ENCODE measurements around the gene ELOA.

The ELOA gene

DNA sequence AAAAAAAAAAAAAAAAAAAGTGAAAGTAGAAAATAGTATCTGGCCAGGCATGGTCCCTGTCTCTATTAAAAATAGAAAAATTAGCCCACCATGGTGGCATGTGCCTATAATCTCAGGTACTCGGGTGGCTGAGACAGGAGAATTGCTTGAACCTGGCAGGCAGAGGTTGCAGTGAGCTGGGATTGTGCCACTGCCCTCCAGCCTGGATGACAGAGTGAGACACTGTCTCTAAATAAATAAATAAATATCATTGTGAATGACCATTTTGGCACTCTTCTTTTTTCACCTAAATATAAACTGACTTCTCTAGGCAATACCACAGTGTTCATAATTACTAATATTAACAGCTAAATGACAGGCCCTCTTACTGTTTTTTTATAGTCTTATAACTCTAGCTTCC is 14.5 kb downstream of the ELOA start:
- TF ChIP-seq SIN3A (IDR thresholded peaks at IDR 0.05; ENCODE audit: borderline replicate concordance, insufficient read depth, low read length), result no peak
- TF ChIP-seq, protein P1, sequence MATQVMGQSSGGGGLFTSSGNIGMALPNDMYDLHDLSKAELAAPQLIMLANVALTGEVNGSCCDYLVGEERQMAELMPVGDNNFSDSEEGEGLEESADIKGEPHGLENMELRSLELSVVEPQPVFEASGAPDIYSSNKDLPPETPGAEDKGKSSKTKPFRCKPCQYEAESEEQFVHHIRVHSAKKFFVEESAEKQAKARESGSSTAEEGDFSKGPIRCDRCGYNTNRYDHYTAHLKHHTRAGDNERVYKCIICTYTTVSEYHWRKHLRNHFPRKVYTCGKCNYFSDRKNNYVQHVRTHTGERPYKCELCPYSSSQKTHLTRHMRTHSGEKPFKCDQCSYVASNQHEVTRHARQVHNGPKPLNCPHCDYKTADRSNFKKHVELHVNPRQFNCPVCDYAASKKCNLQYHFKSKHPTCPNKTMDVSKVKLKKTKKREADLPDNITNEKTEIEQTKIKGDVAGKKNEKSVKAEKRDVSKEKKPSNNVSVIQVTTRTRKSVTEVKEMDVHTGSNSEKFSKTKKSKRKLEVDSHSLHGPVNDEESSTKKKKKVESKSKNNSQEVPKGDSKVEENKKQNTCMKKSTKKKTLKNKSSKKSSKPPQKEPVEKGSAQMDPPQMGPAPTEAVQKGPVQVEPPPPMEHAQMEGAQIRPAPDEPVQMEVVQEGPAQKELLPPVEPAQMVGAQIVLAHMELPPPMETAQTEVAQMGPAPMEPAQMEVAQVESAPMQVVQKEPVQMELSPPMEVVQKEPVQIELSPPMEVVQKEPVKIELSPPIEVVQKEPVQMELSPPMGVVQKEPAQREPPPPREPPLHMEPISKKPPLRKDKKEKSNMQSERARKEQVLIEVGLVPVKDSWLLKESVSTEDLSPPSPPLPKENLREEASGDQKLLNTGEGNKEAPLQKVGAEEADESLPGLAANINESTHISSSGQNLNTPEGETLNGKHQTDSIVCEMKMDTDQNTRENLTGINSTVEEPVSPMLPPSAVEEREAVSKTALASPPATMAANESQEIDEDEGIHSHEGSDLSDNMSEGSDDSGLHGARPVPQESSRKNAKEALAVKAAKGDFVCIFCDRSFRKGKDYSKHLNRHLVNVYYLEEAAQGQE (IDR thresholded peaks at IDR 0.05; ENCODE audit: insufficient read depth in 1 of 2, low read depth in 2 of 2, low read length in 2 of 2), result no peak
- TF ChIP-seq FOXP2 (optimal IDR thresholded peaks at IDR 0.05; ENCODE audit: borderline replicate concordance, extremely low read depth, extremely low read length, insufficient read depth), result no peak
- no peak for TF ChIP-seq POLR2AphosphoS5 (IDR thresholded peaks at IDR 0.05; ENCODE audit: low read depth, low read length)
- TF ChIP-seq TAF1 (IDR thresholded peaks at IDR 0.05; ENCODE audit: borderline replicate concordance, insufficient read depth, low read length), result no peak

- no peak for TF ChIP-seq SIN3A (IDR thresholded peaks at IDR 0.05; ENCODE audit: borderline replicate concordance, insufficient read depth, low read length)
- TF ChIP-seq, protein P1 (IDR thresholded peaks at IDR 0.05; ENCODE audit: insufficient read depth in 1 of 2, low read depth in 2 of 2, low read length in 2 of 2), result no peak
- TF ChIP-seq FOXP2 (optimal IDR thresholded peaks at IDR 0.05; ENCODE audit: borderline replicate concordance, extremely low read depth, extremely low read length, insufficient read depth), result no peak
- no peak for TF ChIP-seq TAF1 (IDR thresholded peaks at IDR 0.05; ENCODE audit: borderline replicate concordance, insufficient read depth, low read length)
- no peak for TF ChIP-seq POLR2AphosphoS5 (IDR thresholded peaks at IDR 0.05; ENCODE audit: low read depth, low read length)
These were observed 16.0 kb downstream of the ELOA start for GRCh38 chr1:23759277-23759676.

GRCh38 chr1:23763041-23763577 is 19.8 kb downstream of the ELOA start:
- no peak for TF ChIP-seq TAF1 (IDR thresholded peaks at IDR 0.05; ENCODE audit: borderline replicate concordance, insufficient read depth, low read length)
- TF ChIP-seq POLR2AphosphoS5 (IDR thresholded peaks at IDR 0.05; ENCODE audit: low read depth, low read length), result no peak
- TF ChIP-seq, protein P1 (IDR thresholded peaks at IDR 0.05; ENCODE audit: insufficient read depth in 1 of 2, low read depth in 2 of 2, low read length in 2 of 2), result no peak
- TF ChIP-seq FOXP2 (optimal IDR thresholded peaks at IDR 0.05; ENCODE audit: borderline replicate concordance, extremely low read depth, extremely low read length, insufficient read depth), result no peak
- no peak for TF ChIP-seq SIN3A (IDR thresholded peaks at IDR 0.05; ENCODE audit: borderline replicate concordance, insufficient read depth, low read length)

GRCh38 chr1:23768733-23769132 is 25.5 kb downstream of the ELOA start:
- no peak for TF ChIP-seq TAF1 (IDR thresholded peaks at IDR 0.05; ENCODE audit: borderline replicate concordance, insufficient read depth, low read length)
- no peak for TF ChIP-seq SIN3A (IDR thresholded peaks at IDR 0.05; ENCODE audit: borderline replicate concordance, insufficient read depth, low read length)
- TF ChIP-seq, protein P1 (IDR thresholded peaks at IDR 0.05; ENCODE audit: insufficient read depth in 1 of 2, low read depth in 2 of 2, low read length in 2 of 2), result no peak
- TF ChIP-seq POLR2AphosphoS5 (IDR thresholded peaks at IDR 0.05; ENCODE audit: low read depth, low read length), result no peak
- no peak for TF ChIP-seq FOXP2 (optimal IDR thresholded peaks at IDR 0.05; ENCODE audit: borderline replicate concordance, extremely low read depth, extremely low read length, insufficient read depth)

Data from PFSK-1 (cell line).